HEK293T (cell line): ENCODE measurements around the gene PTPRD.

Source experiments
- BHLHE40 ChIP-seq: fragments of 450-650 bp; IDR thresholded peaks from 2 replicates; pipeline ENCODE4 v1.6.1; 2016; ENCODE audit warnings: mild to moderate bottlenecking, moderate library complexity, borderline replicate concordance
- FOXK2 ChIP-seq: fragments of 450-650 bp; IDR thresholded peaks from 2 replicates; pipeline ENCODE4 v1.6.1; 2016; ENCODE audit warnings: mild to moderate bottlenecking
- SP1 ChIP-seq: fragments of 450-650 bp; IDR thresholded peaks from 2 replicates; pipeline ENCODE4 v1.6.1; 2017
- ZNF384 ChIP-seq: fragments of 450-650 bp; IDR thresholded peaks from 2 replicates; pipeline ENCODE4 v1.6.1; 2016

DNA sequence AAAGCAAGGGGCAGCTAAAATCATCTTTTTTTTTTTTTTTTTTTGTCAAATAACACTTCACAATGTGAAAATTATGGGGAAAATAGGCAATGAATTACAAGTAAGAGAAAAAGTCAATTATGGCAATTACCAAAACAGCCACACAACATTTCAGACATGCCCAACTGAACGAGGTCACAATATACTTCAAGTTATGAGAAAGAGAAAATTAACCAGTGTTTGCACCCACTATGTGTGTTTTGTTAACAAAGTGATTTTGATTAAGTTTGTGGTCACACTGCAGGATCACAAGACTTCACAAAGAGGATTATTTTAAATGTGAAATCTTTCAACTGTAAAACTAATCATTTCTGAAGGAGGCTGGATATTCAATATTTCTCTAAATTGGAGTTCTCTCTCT is 1780.4 kb downstream of the PTPRD start:
- TF ChIP-seq SP1 (no peak), BHLHE40 (no peak), FOXK2 (no peak), ZNF384 (no peak)
